HCT116 (cell line): ENCODE data around the gene DNM2.

Experiments used
- CEBPB ChIP-seq: IDR thresholded peaks from 2 replicates; pipeline ENCODE4 v1.6.1; 2012; ENCODE audit warnings: low read depth
- CTCF ChIP-seq, 3 experiments: fragments of 200-600 bp in 1 of 3; sonication (generic) in 1 of 3; IDR thresholded peaks in 2 of 3; conservative IDR thresholded peaks in 1 of 3; 2 replicates each; pipeline ENCODE4 v1.5.1; 2012 to 2017; ENCODE audit warnings: low read depth in 2 of 3, low read length in 2 of 3, antibody characterized with exemption in 1 of 3, borderline replicate concordance in 1 of 3, control low read depth in 1 of 3, mild to moderate bottlenecking in 1 of 3, mixed read lengths in 1 of 3, mixed run types in 1 of 3, moderate library complexity in 1 of 3; ENCODE audit not compliant: insufficient read depth in 1 of 3
- EZH2 ChIP-seq: fragments of 200-600 bp; sonication (generic); IDR thresholded peaks from 2 replicates; pipeline ENCODE4 v1.6.1; 2017; ENCODE audit warnings: antibody characterized with exemption, mixed run types
- JUND ChIP-seq: IDR thresholded peaks from 2 replicates; pipeline ENCODE4 v1.6.1; 2012
- MAX ChIP-seq: IDR thresholded peaks from 2 replicates; pipeline ENCODE4 v1.6.1; 2012
- POLR2A ChIP-seq: IDR thresholded peaks from 2 replicates; pipeline ENCODE4 v1.7.0; 2011; ENCODE audit warnings: borderline replicate concordance; ENCODE audit not compliant: insufficient read depth, insufficient read length; ENCODE audit errors: extremely low read depth
- POLR2AphosphoS5 ChIP-seq: IDR thresholded peaks from 2 replicates; pipeline ENCODE4 v1.6.1; 2011; ENCODE audit warnings: mild to moderate bottlenecking, low read depth, low read length, moderate library complexity
- RAD21 ChIP-seq: IDR thresholded peaks from 2 replicates; pipeline ENCODE4 v1.6.1; 2012; ENCODE audit warnings: low read depth, mild to moderate bottlenecking
- SP1 ChIP-seq: IDR thresholded peaks from 2 replicates; pipeline ENCODE4 v1.6.1; 2012; ENCODE audit warnings: low read depth
- YY1 ChIP-seq: IDR thresholded peaks from 2 replicates; pipeline ENCODE4 v1.6.1; 2011; ENCODE audit warnings: low read length, low read depth, moderate library complexity, mild to moderate bottlenecking; ENCODE audit not compliant: insufficient replicate concordance; ENCODE audit errors: extremely low read depth

DNA sequence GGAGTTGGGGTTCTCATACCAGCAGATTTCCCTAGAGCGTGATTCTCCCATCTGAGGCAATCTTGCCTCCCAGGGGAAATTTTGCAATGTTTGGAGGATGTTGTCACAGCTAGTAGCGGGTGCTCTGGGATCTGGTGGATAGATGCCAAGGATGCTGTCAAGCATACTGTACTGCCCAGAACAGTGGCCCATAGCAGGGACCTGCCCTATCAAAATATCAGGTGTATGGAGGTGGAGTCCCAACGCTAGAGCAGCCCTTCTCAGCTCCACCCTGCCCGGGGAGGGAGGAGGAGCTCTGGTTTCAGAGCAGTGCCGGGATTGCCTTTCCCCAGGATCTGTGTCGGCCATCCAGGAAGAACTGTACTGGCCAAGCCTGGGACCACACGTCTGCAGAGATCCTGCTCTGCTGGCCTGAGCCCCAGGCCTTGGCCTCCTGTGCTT, 27.5 kb upstream of the DNM2 start:
- TF ChIP-seq CTCF (IDR thresholded peaks at IDR 0.05 in 2 of 3, conservative IDR thresholded peaks at IDR 0.05 in 1 of 3; ENCODE audit: borderline replicate concordance in 1 of 3, insufficient read depth in 1 of 3, low read depth in 2 of 3, low read length in 2 of 3), result no peak
- TF ChIP-seq POLR2AphosphoS5, result no peak
- no peak for TF ChIP-seq MAX
- no peak for TF ChIP-seq YY1
- no peak for TF ChIP-seq POLR2A
- TF ChIP-seq SP1, result no peak
- TF ChIP-seq CEBPB, result no peak
- TF ChIP-seq EZH2, result no peak
- TF ChIP-seq RAD21, result no peak
- no peak for TF ChIP-seq JUND
